ENCODE measurements around the gene MRPL18. TPM values are rescaled to one million over a fixed set of nuclear protein-coding genes. Genes with fewer than 3 reads are reported as not detected.

The MRPL18 gene
- total RNA-seq, 1 experiment from 2014 or later = 123 TPM

- Histone ChIP-seq H3K79me2 (ENCODE audit: low read length) (no peaks in the 10 kb centered on the region), H3K4me2 (ENCODE audit: low read length) (no peak overlapping the region), H3K27ac (ENCODE audit: low read length) (no peak overlapping the region), H3K9me3 (ENCODE audit: low read length) (no peaks in the 10 kb centered on the region), H3F3A (ENCODE audit: low read length, unreplicated experiment) (no peaks in the 10 kb centered on the region), H4K20me1 (ENCODE audit: low read length) (no peaks in the 10 kb centered on the region), H3K36me3 (ENCODE audit: low read depth, low read length) (no peaks in the 10 kb centered on the region), H3K4me1 (ENCODE audit: insufficient read depth, low read length) (no peaks in the 10 kb centered on the region), H3K9me2 (replicated peaks; ENCODE audit: low read length) (no peaks in the 10 kb centered on the region), H3K4me3 (ENCODE audit: low read length) (no peak overlapping the region), H2AFZ (ENCODE audit: low read length) (no peak overlapping the region), H3K27me3 (ENCODE audit: low read length) (no peaks in the 10 kb centered on the region), H3K9ac (ENCODE audit: low read length) (no peak overlapping the region)
- intact Hi-C loops (cut with micrococcal nuclease) = no loop called here
- ChIA-PET POLR2A (ENCODE audit: unreplicated experiment) (no interaction called here), CTCF (no interaction called here)
- no peak for TF ChIP-seq EZH2 (IDR thresholded peaks at IDR 0.05; ENCODE audit: low read length, unreplicated experiment)
- no peak for TF ChIP-seq EZH2phosphoT487 (IDR thresholded peaks at IDR 0.05; ENCODE audit: borderline replicate concordance, low read length)
- TF ChIP-seq, protein P1, sequence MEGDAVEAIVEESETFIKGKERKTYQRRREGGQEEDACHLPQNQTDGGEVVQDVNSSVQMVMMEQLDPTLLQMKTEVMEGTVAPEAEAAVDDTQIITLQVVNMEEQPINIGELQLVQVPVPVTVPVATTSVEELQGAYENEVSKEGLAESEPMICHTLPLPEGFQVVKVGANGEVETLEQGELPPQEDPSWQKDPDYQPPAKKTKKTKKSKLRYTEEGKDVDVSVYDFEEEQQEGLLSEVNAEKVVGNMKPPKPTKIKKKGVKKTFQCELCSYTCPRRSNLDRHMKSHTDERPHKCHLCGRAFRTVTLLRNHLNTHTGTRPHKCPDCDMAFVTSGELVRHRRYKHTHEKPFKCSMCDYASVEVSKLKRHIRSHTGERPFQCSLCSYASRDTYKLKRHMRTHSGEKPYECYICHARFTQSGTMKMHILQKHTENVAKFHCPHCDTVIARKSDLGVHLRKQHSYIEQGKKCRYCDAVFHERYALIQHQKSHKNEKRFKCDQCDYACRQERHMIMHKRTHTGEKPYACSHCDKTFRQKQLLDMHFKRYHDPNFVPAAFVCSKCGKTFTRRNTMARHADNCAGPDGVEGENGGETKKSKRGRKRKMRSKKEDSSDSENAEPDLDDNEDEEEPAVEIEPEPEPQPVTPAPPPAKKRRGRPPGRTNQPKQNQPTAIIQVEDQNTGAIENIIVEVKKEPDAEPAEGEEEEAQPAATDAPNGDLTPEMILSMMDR (conservative IDR thresholded peaks at IDR 0.05; ENCODE audit: low read depth, low read length) = no peak
- no TSS peak for BruUV-seq (replicated peaks)
- DNase-seq (no peak), ATAC-seq (no peak)
Measured at GRCh38 chr6:159829526-159829925, 39.3 kb downstream of the MRPL18 start.

- H3K9me3 ChIP-seq (ENCODE audit: low read length) = no peaks in the 10 kb centered on the region
- no peak for TF ChIP-seq EZH2 (IDR thresholded peaks at IDR 0.05; ENCODE audit: low read length, unreplicated experiment)
- ATAC-seq (no peak), DNase-seq (no peak)
- H3K79me2 ChIP-seq (ENCODE audit: low read length) = no peaks in the 10 kb centered on the region
- no peak overlapping the region for H3K4me3 ChIP-seq (ENCODE audit: low read length)
- no peaks in the 10 kb centered on the region for H3K4me1 ChIP-seq (ENCODE audit: insufficient read depth, low read length)
- intact Hi-C loops (cut with micrococcal nuclease) = no loop called here
- no TSS peak for BruUV-seq (replicated peaks)
- H3K4me2 ChIP-seq (ENCODE audit: low read length) = no peak overlapping the region
- H3F3A ChIP-seq (ENCODE audit: low read length, unreplicated experiment) = no peaks in the 10 kb centered on the region
- H3K9ac ChIP-seq (ENCODE audit: low read length) = no peak overlapping the region
- H3K9me2 ChIP-seq (replicated peaks; ENCODE audit: low read length) = no peaks in the 10 kb centered on the region
- no peak overlapping the region for H3K27ac ChIP-seq (ENCODE audit: low read length)
- CTCF ChIA-PET = no interaction called here
- POLR2A ChIA-PET (ENCODE audit: unreplicated experiment) = no interaction called here
- no peak overlapping the region for H2AFZ ChIP-seq (ENCODE audit: low read length)
- no peaks in the 10 kb centered on the region for H4K20me1 ChIP-seq (ENCODE audit: low read length)
- no peaks in the 10 kb centered on the region for H3K36me3 ChIP-seq (ENCODE audit: low read depth, low read length)
- no peaks in the 10 kb centered on the region for H3K27me3 ChIP-seq (ENCODE audit: low read length)
Measured at GRCh38 chr6:159830501-159831372, 40.5 kb downstream of the MRPL18 start.

DNA sequence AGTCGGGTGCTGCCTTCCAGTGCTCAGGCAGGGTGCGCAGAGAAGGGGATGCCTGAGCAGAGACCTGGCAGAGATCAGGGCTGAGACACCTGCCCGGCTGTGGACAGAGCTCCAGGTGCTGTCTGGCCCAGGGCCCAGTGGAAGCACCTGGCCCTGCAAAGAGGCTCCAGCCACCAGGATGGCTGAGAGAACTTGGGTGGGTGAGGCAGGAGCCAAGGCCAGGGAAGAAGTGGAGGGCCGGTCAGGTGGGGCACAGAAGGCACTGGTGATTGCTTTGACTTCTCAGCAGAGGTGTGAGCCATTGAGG is 41.1 kb downstream of the MRPL18 start:
- CTCF ChIA-PET = no interaction called here
- TF ChIP-seq EZH2 (IDR thresholded peaks at IDR 0.05; ENCODE audit: low read length, unreplicated experiment) = no peak
- TF ChIP-seq EZH2phosphoT487 (IDR thresholded peaks at IDR 0.05; ENCODE audit: borderline replicate concordance, low read length) = no peak
- TF ChIP-seq, protein P1 (conservative IDR thresholded peaks at IDR 0.05; ENCODE audit: low read depth, low read length) = no peak
- no peaks in the 10 kb centered on the region for H3K36me3 ChIP-seq (ENCODE audit: low read depth, low read length)
- H3F3A ChIP-seq (ENCODE audit: low read length, unreplicated experiment) = no peaks in the 10 kb centered on the region
- H3K4me3 ChIP-seq (ENCODE audit: low read length) = no peak overlapping the region
- H3K9me2 ChIP-seq (replicated peaks; ENCODE audit: low read length) = no peaks in the 10 kb centered on the region
- POLR2A ChIA-PET (ENCODE audit: unreplicated experiment) = no interaction called here
- H3K9me3 ChIP-seq (ENCODE audit: low read length) = no peaks in the 10 kb centered on the region
- ATAC-seq = no peak
- H3K4me1 ChIP-seq (ENCODE audit: insufficient read depth, low read length) = no peaks in the 10 kb centered on the region
- no peak for DNase-seq
- H3K27ac ChIP-seq (ENCODE audit: low read length) = no peak overlapping the region
- no peaks in the 10 kb centered on the region for H3K27me3 ChIP-seq (ENCODE audit: low read length)
- H4K20me1 ChIP-seq (ENCODE audit: low read length) = no peaks in the 10 kb centered on the region
- H2AFZ ChIP-seq (ENCODE audit: low read length) = no peak overlapping the region
- H3K9ac ChIP-seq (ENCODE audit: low read length) = no peak overlapping the region
- no peak overlapping the region for H3K4me2 ChIP-seq (ENCODE audit: low read length)
- BruUV-seq (replicated peaks) = no TSS peak
- intact Hi-C loops (cut with micrococcal nuclease) = no loop called here
- H3K79me2 ChIP-seq (ENCODE audit: low read length) = no peaks in the 10 kb centered on the region

Data from PC-3 (cell line).